GM12878 (cell line): ENCODE results near the gene NKD1. TPM values are rescaled to one million over a fixed set of nuclear protein-coding genes. Genes with fewer than 3 reads are reported as not detected.

ENCODE experiments used
- CBFB ChIP-seq: IDR thresholded peaks from 2 replicates; pipeline ENCODE4 v1.6.1; 2016; ENCODE audit warnings: antibody characterized with exemption, low read depth
- CBX3 ChIP-seq: fragments of 200-600 bp; sonication (generic); IDR thresholded peaks from 2 replicates; pipeline ENCODE4 v1.6.1; 2016; ENCODE audit warnings: low read depth, borderline replicate concordance
- CHD1 ChIP-seq: IDR thresholded peaks from 2 replicates; pipeline ENCODE4 v1.6.1; 2012; ENCODE audit warnings: low read depth, low read length, improper control_type of control experiment
- CHD4 ChIP-seq: fragments of 200-600 bp; sonication (generic); IDR thresholded peaks from 2 replicates; pipeline ENCODE4 v1.6.1; 2016; ENCODE audit warnings: mild to moderate bottlenecking
- EGR1 ChIP-seq, 2 experiments: IDR thresholded peaks; 1 replicate in 1 of 2; 2 replicates in 1 of 2; pipeline ENCODE4 v1.6.1; 2011 to 2012; ENCODE audit warnings: low read depth in 2 of 2, low read length in 2 of 2, borderline replicate concordance in 1 of 2, mild to moderate bottlenecking in 1 of 2, moderate library complexity in 1 of 2
- FOS ChIP-seq: IDR thresholded peaks from 3 replicates; pipeline ENCODE4 v1.6.1; 2011; ENCODE audit warnings: borderline replicate concordance; ENCODE audit not compliant: insufficient read length; ENCODE audit errors: extremely low read depth
- KAT2A ChIP-seq: conservative IDR thresholded peaks from 2 replicates; pipeline ENCODE4 v1.6.1; 2011; ENCODE audit warnings: low read depth, low read length; ENCODE audit not compliant: control insufficient read depth
- MEF2B ChIP-seq: fragments of 450-650 bp; IDR thresholded peaks from 2 replicates; pipeline ENCODE4 v1.6.1; 2018; ENCODE audit warnings: mild to moderate bottlenecking, moderate library complexity; ENCODE audit not compliant: partially characterized antibody, poor library complexity, severe bottlenecking
- NRF1 ChIP-seq: conservative IDR thresholded peaks from 2 replicates; pipeline ENCODE4 v1.6.1; 2011; ENCODE audit warnings: mild to moderate bottlenecking, low read depth, low read length, improper control_type of control experiment
- PAX5 ChIP-seq: IDR thresholded peaks from 2 replicates; pipeline ENCODE4 v1.6.1; 2011; ENCODE audit warnings: low read depth, low read length, borderline replicate concordance
- PAX8 ChIP-seq: fragments of 450-650 bp; IDR thresholded peaks from 2 replicates; pipeline ENCODE4 v1.6.1; 2017; ENCODE audit warnings: mild to moderate bottlenecking, moderate library complexity
- RUNX3 ChIP-seq: IDR thresholded peaks from 2 replicates; pipeline ENCODE4 v1.6.1; 2012; ENCODE audit warnings: low read length, inconsistent platforms
- SMARCA5 ChIP-seq: fragments of 450-650 bp; IDR thresholded peaks from 2 replicates; pipeline ENCODE4 v1.6.1; 2017; ENCODE audit warnings: mild to moderate bottlenecking
- TBL1XR1 ChIP-seq: IDR thresholded peaks from 2 replicates; pipeline ENCODE4 v1.6.1; 2012; ENCODE audit warnings: low read depth, low read length, improper control_type of control experiment
- polyA plus RNA-seq, 11 experiments: library from polyadenylated mRNA; depleted of rRNA in 4 of 11; unstranded in 6 of 11; stranded (reverse) in 5 of 11; fragments of >200 nt; fragmentation: Nextera tagmentation in 4 of 11; fragmentation: Illumina TruSeq in 1 of 11; extraction: Ambion mirVana in 4 of 11; extraction: Trizol in 1 of 11; gene quantifications; 1 replicate in 1 of 11; 2 replicates in 10 of 11; pipeline versions ENCODE4 v1.2.1 to v1.2.3, GENCODE V29; 2011 to 2016; ENCODE audit warnings: inconsistent platforms in 2 of 11, missing spikeins in 2 of 11, low read depth in 1 of 11
- total RNA-seq, 4 experiments: library from RNA; depleted of rRNA in 3 of 4; stranded (reverse); fragments of >200 nt in 3 of 4; fragmentation: Illumina TruSeq in 1 of 4; extraction: Trizol in 1 of 4; gene quantifications; 2 replicates each; pipeline versions ENCODE4 v1.2.1 to v1.2.3, GENCODE V29; 2013 to 2021
- TF ChIP-seq, protein P1 (sequence below): IDR thresholded peaks from 2 replicates; pipeline ENCODE4 v1.6.1; 2011; ENCODE audit warnings: borderline replicate concordance, low read depth, mild to moderate bottlenecking, moderate library complexity, low read length; ENCODE audit not compliant: insufficient read depth, poor library complexity, severe bottlenecking
- TF ChIP-seq, protein P2 (sequence below): fragments of 450-650 bp; IDR thresholded peaks from 2 replicates; pipeline ENCODE4 v1.6.1; 2017; ENCODE audit warnings: mild to moderate bottlenecking, moderate library complexity
- TF ChIP-seq, protein P3 (sequence below): fragments of 450-650 bp; IDR thresholded peaks from 2 replicates; pipeline ENCODE4 v1.6.1; 2017; ENCODE audit warnings: mild to moderate bottlenecking, low read depth, inconsistent platforms; ENCODE audit not compliant: poor library complexity, severe bottlenecking
- TF ChIP-seq, protein P4 (sequence below): fragments of 450-650 bp; IDR thresholded peaks from 2 replicates; pipeline ENCODE4 v1.6.1; 2016; ENCODE audit warnings: mild to moderate bottlenecking
- TF ChIP-seq, protein P5 (sequence below): fragments of 450-650 bp; conservative IDR thresholded peaks from 2 replicates; pipeline ENCODE4 v1.6.1; 2017; ENCODE audit warnings: mild to moderate bottlenecking, moderate library complexity

The NKD1 gene
- total and polyA plus RNA-seq, 10 of the 15 experiments (the other 5 are each of a cell fraction or from before 2014, with no cell fraction given) = under 0.01 to 0.49 (median 0.04) TPM; not detected in 2

DNA sequence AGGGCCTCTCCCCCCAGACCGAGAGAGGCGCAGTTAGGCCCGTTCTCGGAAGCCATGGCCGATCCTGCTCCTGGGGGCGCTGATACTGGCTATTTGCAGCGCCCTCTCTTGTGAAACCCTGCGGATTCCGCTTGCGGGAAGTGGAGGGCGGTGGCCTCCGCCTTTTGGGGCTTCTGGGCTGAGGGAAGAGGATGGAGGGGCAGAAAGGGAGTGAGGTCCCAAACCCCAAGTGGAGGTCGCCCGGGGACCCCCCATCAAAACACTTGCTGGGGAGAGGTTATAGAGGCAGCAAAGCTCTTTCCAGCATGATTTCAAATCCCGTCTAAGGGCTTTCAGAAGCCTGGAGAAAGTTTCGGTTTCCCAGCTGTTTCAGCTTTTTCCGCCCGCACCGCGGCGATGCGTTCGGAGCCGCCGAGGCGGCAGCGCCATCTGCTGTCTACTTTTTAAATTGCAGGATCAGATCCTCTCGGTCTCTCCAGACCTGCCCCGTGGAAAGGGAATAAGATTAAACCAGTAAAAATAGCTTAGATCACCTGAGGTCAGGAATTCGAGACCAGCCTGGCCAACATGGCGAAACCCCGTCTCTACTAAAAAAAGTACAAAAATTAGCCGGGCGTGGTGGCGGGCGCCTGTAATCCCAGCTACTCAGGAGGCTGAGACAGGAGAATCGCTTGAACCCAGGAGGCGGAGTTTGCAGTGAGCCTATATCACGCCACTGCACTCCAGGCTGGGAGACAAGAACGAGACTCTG, 117.1 kb downstream of the NKD1 start (continued):
- TF ChIP-seq, protein P1, sequence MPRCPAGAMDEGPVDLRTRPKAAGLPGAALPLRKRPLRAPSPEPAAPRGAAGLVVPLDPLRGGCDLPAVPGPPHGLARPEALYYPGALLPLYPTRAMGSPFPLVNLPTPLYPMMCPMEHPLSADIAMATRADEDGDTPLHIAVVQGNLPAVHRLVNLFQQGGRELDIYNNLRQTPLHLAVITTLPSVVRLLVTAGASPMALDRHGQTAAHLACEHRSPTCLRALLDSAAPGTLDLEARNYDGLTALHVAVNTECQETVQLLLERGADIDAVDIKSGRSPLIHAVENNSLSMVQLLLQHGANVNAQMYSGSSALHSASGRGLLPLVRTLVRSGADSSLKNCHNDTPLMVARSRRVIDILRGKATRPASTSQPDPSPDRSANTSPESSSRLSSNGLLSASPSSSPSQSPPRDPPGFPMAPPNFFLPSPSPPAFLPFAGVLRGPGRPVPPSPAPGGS = no peak
- no peak for TF ChIP-seq EGR1 (IDR thresholded peaks at IDR 0.05; ENCODE audit: borderline replicate concordance in 1 of 2, low read depth in 2 of 2, low read length in 2 of 2)
- no peak for TF ChIP-seq CBX3
- TF ChIP-seq, protein P2, sequence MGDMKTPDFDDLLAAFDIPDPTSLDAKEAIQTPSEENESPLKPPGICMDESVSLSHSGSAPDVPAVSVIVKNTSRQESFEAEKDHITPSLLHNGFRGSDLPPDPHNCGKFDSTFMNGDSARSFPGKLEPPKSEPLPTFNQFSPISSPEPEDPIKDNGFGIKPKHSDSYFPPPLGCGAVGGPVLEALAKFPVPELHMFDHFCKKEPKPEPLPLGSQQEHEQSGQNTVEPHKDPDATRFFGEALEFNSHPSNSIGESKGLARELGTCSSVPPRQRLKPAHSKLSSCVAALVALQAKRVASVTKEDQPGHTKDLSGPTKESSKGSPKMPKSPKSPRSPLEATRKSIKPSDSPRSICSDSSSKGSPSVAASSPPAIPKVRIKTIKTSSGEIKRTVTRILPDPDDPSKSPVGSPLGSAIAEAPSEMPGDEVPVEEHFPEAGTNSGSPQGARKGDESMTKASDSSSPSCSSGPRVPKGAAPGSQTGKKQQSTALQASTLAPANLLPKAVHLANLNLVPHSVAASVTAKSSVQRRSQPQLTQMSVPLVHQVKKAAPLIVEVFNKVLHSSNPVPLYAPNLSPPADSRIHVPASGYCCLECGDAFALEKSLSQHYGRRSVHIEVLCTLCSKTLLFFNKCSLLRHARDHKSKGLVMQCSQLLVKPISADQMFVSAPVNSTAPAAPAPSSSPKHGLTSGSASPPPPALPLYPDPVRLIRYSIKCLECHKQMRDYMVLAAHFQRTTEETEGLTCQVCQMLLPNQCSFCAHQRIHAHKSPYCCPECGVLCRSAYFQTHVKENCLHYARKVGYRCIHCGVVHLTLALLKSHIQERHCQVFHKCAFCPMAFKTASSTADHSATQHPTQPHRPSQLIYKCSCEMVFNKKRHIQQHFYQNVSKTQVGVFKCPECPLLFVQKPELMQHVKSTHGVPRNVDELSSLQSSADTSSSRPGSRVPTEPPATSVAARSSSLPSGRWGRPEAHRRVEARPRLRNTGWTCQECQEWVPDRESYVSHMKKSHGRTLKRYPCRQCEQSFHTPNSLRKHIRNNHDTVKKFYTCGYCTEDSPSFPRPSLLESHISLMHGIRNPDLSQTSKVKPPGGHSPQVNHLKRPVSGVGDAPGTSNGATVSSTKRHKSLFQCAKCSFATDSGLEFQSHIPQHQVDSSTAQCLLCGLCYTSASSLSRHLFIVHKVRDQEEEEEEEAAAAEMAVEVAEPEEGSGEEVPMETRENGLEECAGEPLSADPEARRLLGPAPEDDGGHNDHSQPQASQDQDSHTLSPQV = no peak
- no peak for TF ChIP-seq KAT2A
- TF ChIP-seq MEF2B = no peak
- TF ChIP-seq PAX5 = no peak
- no peak for TF ChIP-seq TBL1XR1
- no peak for TF ChIP-seq CBFB
- TF ChIP-seq SMARCA5 = no peak
- TF ChIP-seq, protein P3, sequence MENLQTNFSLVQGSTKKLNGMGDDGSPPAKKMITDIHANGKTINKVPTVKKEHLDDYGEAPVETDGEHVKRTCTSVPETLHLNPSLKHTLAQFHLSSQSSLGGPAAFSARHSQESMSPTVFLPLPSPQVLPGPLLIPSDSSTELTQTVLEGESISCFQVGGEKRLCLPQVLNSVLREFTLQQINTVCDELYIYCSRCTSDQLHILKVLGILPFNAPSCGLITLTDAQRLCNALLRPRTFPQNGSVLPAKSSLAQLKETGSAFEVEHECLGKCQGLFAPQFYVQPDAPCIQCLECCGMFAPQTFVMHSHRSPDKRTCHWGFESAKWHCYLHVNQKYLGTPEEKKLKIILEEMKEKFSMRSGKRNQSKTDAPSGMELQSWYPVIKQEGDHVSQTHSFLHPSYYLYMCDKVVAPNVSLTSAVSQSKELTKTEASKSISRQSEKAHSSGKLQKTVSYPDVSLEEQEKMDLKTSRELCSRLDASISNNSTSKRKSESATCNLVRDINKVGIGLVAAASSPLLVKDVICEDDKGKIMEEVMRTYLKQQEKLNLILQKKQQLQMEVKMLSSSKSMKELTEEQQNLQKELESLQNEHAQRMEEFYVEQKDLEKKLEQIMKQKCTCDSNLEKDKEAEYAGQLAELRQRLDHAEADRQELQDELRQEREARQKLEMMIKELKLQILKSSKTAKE = no peak
- no peak for TF ChIP-seq FOS
- TF ChIP-seq, protein P4, sequence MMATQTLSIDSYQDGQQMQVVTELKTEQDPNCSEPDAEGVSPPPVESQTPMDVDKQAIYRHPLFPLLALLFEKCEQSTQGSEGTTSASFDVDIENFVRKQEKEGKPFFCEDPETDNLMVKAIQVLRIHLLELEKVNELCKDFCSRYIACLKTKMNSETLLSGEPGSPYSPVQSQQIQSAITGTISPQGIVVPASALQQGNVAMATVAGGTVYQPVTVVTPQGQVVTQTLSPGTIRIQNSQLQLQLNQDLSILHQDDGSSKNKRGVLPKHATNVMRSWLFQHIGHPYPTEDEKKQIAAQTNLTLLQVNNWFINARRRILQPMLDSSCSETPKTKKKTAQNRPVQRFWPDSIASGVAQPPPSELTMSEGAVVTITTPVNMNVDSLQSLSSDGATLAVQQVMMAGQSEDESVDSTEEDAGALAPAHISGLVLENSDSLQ = no peak
- TF ChIP-seq, protein P5, sequence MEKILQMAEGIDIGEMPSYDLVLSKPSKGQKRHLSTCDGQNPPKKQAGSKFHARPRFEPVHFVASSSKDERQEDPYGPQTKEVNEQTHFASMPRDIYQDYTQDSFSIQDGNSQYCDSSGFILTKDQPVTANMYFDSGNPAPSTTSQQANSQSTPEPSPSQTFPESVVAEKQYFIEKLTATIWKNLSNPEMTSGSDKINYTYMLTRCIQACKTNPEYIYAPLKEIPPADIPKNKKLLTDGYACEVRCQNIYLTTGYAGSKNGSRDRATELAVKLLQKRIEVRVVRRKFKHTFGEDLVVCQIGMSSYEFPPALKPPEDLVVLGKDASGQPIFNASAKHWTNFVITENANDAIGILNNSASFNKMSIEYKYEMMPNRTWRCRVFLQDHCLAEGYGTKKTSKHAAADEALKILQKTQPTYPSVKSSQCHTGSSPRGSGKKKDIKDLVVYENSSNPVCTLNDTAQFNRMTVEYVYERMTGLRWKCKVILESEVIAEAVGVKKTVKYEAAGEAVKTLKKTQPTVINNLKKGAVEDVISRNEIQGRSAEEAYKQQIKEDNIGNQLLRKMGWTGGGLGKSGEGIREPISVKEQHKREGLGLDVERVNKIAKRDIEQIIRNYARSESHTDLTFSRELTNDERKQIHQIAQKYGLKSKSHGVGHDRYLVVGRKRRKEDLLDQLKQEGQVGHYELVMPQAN = no peak
- TF ChIP-seq PAX8 = no peak
- TF ChIP-seq CHD1 = no peak
- no peak for TF ChIP-seq NRF1
- no peak for TF ChIP-seq RUNX3
- no peak for TF ChIP-seq CHD4
